ENCODE results near the gene OR51L1. TPM values are rescaled to one million over a fixed set of nuclear protein-coding genes. Genes with fewer than 3 reads are reported as not detected.
"Not testable (repeated sequence)": the region's sequence is repeated elsewhere in the genome, so short reads cannot be mapped to it uniquely, and the experiment has no call there.

Gene OR51L1, protein sequence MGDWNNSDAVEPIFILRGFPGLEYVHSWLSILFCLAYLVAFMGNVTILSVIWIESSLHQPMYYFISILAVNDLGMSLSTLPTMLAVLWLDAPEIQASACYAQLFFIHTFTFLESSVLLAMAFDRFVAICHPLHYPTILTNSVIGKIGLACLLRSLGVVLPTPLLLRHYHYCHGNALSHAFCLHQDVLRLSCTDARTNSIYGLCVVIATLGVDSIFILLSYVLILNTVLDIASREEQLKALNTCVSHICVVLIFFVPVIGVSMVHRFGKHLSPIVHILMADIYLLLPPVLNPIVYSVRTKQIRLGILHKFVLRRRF
- total RNA-seq, result not detected in 2 replicates

DNA sequence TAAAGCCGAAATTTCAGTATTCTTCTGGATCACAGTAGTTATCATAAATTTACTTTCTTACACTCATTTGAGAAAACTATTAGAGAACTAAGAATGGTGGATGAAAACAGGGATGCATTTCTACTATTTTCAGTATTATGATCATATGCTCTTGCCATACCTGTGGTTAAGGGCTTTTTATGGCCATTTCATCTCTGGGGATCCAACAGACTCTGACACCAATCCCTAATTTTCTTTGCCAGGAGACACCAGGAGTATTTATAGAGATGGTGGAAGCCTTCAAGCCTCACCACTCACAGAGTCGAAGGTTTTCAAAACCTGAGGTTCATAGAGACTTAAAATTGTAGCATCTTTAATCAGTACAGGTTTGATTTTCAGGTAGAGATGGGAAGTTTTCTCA, at the start of gene OR51L1:
Gene OR51L1 (plus strand): TSS at position 301 of the 400 bp plus-strand sequence. CDS start 4,132 bp downstream, outside the sequence.
- H3K4me3 Mint-ChIP-seq, result no peak within 1 kb of the TSS
- intact Hi-C loops (cut with micrococcal nuclease), result no loop called here
- peaks cover 3% of the 10 kb centered on the region for H3K27me3 Mint-ChIP-seq
- TF ChIP-seq, protein P1, sequence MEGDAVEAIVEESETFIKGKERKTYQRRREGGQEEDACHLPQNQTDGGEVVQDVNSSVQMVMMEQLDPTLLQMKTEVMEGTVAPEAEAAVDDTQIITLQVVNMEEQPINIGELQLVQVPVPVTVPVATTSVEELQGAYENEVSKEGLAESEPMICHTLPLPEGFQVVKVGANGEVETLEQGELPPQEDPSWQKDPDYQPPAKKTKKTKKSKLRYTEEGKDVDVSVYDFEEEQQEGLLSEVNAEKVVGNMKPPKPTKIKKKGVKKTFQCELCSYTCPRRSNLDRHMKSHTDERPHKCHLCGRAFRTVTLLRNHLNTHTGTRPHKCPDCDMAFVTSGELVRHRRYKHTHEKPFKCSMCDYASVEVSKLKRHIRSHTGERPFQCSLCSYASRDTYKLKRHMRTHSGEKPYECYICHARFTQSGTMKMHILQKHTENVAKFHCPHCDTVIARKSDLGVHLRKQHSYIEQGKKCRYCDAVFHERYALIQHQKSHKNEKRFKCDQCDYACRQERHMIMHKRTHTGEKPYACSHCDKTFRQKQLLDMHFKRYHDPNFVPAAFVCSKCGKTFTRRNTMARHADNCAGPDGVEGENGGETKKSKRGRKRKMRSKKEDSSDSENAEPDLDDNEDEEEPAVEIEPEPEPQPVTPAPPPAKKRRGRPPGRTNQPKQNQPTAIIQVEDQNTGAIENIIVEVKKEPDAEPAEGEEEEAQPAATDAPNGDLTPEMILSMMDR (IDR thresholded peaks at IDR 0.05), result no peak
- no peak for ATAC-seq (ENCODE audit: low read depth)
- H3K27ac Mint-ChIP-seq, result no peak within 1 kb of the TSS
- no peaks in the 10 kb centered on the region for H3K9me3 Mint-ChIP-seq
- DNase-seq, result no peak
- ChIA-PET CTCF (no interaction called here), POLR2A (no interaction called here)
- no peaks in the 10 kb centered on the region for H3K36me3 Mint-ChIP-seq (ENCODE audit: low read depth)
- no peaks in the 10 kb centered on the region for H3K4me1 Mint-ChIP-seq

DNA sequence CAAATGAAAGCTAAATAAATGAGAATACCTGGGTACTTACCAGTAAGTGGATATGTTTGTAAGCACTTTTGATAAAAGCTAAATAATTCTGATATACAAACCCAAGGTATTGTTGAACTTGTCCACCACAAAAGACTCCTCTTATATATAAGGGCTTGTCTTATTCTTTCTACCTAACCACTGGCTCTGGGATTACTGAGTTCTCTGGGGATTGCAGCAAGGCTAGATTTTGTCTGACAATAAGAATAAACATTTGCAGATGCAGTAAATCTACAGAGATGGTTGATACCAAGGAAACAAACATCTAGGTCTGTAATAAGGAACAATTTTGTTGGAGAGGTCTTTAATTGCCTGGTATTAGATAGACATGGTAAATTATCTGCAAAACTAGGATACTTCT, 47.1 kb upstream of the OR51L1 start, which contains the start of gene OR51A4:
Gene OR51A4 (minus strand): TSS at position 101 of the 400 bp plus-strand sequence. CDS start 505 bp downstream, outside the sequence.
- CTCF ChIA-PET, result no interaction called here

GRCh38 chr11:4955613-4956012, 39.0 kb upstream of the OR51L1 start, which contains the start of gene OR51A2:
TSS of gene OR51A2 (minus strand) at chr11:4955713. CDS start at chr11:4955713, 0 bp downstream.
- ATAC-seq (ENCODE audit: low read depth); H3K36me3 Mint-ChIP-seq (ENCODE audit: low read depth); H3K9me3 Mint-ChIP-seq; H3K27ac Mint-ChIP-seq; POLR2A ChIA-PET; H3K4me3 Mint-ChIP-seq; CTCF ChIA-PET; DNase-seq; H3K27me3 Mint-ChIP-seq; H3K4me1 Mint-ChIP-seq; intact Hi-C loops (cut with micrococcal nuclease): not testable (repeated sequence)

More for the DNA sequence above, 47.1 kb upstream of the OR51L1 start, which contains the start of gene OR51A4:
- no peak within 1 kb of the TSS for H3K4me3 Mint-ChIP-seq
- no peaks in the 10 kb centered on the region for H3K4me1 Mint-ChIP-seq
- no peaks in the 10 kb centered on the region for H3K9me3 Mint-ChIP-seq
- POLR2A ChIA-PET, result no interaction called here
- H3K27me3 Mint-ChIP-seq, result peaks cover 2% of the 10 kb centered on the region
- TF ChIP-seq, protein P1 (IDR thresholded peaks at IDR 0.05), result no peak
- DNase-seq, result no peak
- no peak for ATAC-seq (ENCODE audit: low read depth)
- H3K27ac Mint-ChIP-seq, result no peak within 1 kb of the TSS
- H3K36me3 Mint-ChIP-seq (ENCODE audit: low read depth), result no peaks in the 10 kb centered on the region
- intact Hi-C loops (cut with micrococcal nuclease), result no loop called here

DNA sequence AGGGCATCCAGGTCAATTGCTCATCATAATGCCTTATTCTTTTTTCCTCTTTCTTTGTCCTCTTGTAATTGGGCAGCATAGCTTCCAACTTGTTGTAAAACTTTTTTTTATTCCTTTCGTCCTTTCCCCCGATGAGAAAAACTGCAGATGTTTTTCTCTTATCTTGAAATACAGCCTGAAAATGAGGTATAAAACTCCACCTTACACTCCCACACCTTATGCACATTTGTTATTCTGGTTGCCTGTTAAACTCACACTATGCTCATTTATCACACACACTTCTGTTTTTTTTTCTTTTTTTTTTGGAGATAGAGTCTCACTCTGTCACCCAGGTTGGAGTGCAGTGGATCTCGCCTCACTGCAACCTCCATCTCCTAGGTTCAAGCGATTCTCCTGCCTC, 37.3 kb upstream of the OR51L1 start:
- intact Hi-C loops (cut with micrococcal nuclease), result no loop called here
- ATAC-seq (ENCODE audit: low read depth), result no peak
- Mint-ChIP-seq H3K36me3 (ENCODE audit: low read depth) (no peaks in the 10 kb centered on the region), H3K4me1 (no peaks in the 10 kb centered on the region), H3K9me3 (peaks cover 2% of the 10 kb centered on the region), H3K27me3 (no peaks in the 10 kb centered on the region), H3K4me3 (no peak overlapping the region), H3K27ac (no peak overlapping the region)
- POLR2A ChIA-PET, result no interaction called here
- DNase-seq, result no peak
- CTCF ChIA-PET, result no interaction called here
- TF ChIP-seq, protein P1 (IDR thresholded peaks at IDR 0.05), result no peak

GRCh38 chr11:4960877-4961276, 33.8 kb upstream of the OR51L1 start:
- H3K27ac Mint-ChIP-seq, result no peak overlapping the region
- intact Hi-C loops (cut with micrococcal nuclease), result no loop called here
- CTCF ChIA-PET, result no interaction called here
- H3K4me3 Mint-ChIP-seq, result no peak overlapping the region
- peaks cover 3% of the 10 kb centered on the region for H3K27me3 Mint-ChIP-seq
- peaks cover 12% of the 10 kb centered on the region for H3K9me3 Mint-ChIP-seq
- H3K36me3 Mint-ChIP-seq (ENCODE audit: low read depth), result no peaks in the 10 kb centered on the region
- POLR2A ChIA-PET, result no interaction called here
- DNase-seq, result no peak
- ATAC-seq (ENCODE audit: low read depth), result no peak
- TF ChIP-seq, protein P1 (IDR thresholded peaks at IDR 0.05), result no peak
- H3K4me1 Mint-ChIP-seq, result no peaks in the 10 kb centered on the region
